GM19238 (cell line): ENCODE measurements around the gene NFATC1.
"Not testable (repeated sequence)": the region's sequence is repeated elsewhere in the genome, so short reads cannot be mapped to it uniquely, and the experiment has no call there.

Experiments
- DNase-seq: peaks from one replicate; pipeline ENCODE4 v3.0.0; 2011; ENCODE audit warnings: low spot score; ENCODE audit not compliant: insufficient read length

NFATC1 gene

GRCh38 chr18:79472176-79472575 is 76.4 kb downstream of the NFATC1 start:
- no peak for DNase-seq

DNA sequence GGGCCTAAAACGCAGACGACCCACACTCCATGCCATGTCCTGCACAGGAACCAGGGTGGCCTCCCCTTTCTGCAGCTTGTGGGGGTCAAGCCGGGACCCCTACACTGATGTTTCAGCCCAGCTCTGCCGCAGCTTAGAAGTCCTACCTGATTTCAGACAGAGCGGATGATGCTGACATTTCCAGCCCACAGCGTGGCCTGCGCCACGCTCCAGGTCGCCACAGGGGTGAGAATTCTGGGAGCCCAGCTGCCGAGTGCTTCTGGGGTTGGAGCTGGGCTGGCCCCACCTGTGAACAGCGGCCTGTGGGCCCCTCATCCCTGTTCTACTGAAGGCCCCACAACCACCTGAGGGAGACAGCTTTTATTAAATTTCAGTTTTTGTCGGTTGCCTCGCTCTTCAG is 77.2 kb downstream of the NFATC1 start:
- DNase-seq = no peak

DNA sequence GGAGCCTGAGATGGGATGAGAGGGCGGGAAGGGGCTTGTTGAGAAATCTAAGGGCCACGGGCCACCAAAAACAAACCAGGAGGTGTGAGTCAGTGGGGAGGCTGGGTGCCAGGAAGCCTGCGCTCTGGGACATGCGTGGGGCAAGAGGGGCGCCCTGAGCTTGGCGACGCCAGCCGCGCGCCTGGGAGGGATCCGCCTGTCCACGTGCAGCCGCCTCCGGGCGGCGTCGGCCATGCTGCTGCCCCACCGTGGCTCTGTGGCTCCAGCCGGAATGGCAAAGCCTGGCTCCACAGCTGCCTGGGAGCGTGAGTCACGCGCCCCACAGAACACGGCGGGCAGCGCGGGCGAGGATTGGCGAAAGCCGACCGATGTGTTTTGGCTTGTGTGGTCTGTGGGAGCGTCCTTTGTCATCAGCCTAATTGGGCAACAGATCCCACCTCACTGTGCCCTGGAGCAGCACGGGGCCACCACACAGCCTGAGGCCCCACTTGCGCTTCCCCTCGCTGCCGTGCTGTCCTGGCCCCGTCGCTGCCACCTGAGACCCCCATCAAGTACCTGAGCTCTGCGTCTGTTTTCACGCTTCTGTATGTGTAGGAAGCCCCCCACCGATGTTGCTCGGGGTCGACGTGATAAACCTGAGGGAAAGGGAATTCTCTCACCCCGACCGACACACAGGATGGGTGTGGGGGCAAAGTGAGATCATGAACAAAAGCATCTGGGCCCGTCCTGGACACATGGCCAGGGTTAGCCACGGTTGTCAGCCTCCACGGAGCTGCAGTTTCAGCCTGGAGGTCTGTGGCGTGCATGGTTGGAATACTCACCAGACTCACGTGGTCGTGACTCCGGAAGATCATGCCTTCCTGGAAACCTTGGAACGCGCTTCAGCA is 80.5 kb downstream of the NFATC1 start:
- no peak for DNase-seq

DNA sequence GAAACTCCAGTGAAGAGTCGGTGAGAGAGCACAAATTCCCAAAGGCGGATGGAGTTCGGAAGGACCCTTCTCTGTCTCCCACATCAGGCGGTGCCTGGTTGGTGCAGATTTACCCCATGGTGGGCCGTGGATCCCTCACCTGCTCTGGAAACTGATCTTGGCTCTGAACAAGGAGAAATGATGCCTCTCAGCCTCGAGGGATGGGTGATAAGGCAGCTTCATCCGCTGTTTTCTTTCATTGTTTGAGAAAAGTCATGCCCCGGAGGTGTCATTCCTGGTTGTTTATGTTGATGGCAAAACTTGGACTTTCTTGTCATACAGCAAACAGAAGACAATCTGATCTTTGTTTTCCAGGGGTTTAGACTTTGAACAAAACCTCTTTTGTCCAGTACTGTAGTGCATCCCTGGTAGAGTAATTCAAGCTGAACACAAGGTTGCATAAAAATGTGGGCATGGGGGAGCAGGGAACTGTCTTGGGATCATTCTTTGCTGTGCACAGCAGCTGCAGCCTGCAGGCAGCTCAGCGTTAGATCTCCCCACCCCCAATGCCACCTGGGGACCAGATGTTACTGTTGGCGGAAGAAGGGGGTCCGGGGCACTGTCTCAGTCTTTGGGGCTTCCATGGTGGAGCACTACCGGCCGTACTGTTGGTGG is 81.3 kb downstream of the NFATC1 start:
- DNase-seq = no peak

- no peak for DNase-seq
These were observed 82.2 kb downstream of the NFATC1 start for GRCh38 chr18:79477711-79478483.

DNA sequence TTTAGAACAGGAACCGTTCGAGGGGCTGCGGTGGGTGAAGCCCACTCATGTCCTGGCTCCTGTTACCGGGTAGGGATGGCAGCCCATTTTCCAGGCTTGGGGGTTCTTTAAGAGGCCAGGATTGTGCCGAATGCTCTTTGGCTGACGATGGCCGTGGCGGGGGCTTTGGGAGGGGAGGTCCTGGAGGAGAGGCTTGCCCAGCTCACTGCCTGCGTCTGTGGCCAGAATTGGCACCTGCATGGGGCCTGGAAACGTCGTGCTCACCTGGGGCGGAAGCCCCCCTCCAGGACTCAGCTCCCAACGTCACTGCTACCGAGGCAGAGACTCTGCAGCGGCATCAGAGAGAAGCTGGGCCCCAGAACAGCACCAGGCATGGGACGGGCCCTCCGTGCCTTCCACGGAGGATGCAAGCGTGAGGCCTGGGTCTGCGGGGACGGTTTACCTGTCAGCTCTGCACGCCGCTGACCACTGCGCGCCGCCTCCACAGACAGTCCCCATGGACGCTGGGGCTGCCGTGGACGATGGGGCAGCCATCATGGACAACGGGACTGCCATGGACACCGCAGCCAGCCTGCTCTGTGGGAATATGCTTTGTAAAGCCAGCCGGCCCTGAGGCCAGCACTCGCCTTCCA is 82.9 kb downstream of the NFATC1 start:
- no peak for DNase-seq

- DNase-seq = no peak
These were observed 83.5 kb downstream of the NFATC1 start for GRCh38 chr18:79479116-79479760.

DNA sequence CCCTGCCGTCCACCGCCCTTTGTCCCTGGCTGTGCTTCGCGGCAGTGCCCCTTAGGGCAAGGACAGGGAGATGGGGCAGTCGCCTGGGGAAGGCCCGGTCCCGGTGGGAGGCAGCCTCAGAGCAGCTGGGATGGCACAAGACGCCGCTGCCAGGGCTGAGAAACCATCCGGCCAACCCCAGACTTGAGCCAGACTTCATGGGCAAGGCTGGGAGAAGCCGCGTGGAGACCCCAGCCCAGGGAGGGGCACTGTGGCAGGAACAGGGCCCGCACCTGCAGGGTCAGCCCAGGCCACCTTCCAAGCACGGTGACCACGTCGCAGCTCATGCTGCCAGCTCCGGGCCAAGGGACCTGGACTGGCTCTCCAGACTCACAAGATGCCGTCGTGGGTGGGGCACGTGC is 84.0 kb downstream of the NFATC1 start:
- DNase-seq = no peak

GRCh38 chr18:79480171-79481045 is 84.7 kb downstream of the NFATC1 start:
- DNase-seq = no peak

GRCh38 chr18:79481046-79481790 is 85.5 kb downstream of the NFATC1 start:
- no peak for DNase-seq

- DNase-seq = not testable (repeated sequence)
These were observed 87.7 kb downstream of the NFATC1 start for GRCh38 chr18:79483393-79483792.

DNA sequence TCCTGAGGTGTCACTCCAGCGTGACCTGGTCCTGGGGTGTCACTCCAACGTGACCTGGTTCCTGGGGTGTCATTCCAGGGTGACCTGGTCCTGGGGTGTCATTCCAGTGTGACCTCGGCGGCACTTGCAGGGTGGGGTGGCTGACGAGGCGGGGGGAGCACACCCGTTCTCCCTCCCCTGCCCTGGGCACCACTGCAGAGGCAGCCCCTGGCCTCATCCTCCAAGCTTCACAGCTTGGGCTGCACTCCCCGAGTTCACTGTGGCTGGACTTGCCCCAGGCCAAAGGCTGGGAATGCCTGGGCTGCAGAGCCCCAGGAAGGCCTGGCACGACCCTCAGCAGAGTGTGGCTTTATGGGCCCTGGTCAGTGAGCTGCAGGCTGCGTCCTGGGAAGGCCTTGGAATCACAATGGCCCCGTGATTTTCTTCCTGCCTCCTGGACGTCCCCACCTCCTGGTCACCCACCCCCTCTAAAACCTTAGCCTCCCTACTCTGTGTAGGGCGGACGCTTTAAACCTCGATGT is 88.3 kb downstream of the NFATC1 start:
- no peak for DNase-seq

- no peak for DNase-seq
These were observed 89.2 kb downstream of the NFATC1 start for GRCh38 chr18:79484661-79485621.

- no peak for DNase-seq
These were observed 90.1 kb downstream of the NFATC1 start for GRCh38 chr18:79485788-79486355.

DNA sequence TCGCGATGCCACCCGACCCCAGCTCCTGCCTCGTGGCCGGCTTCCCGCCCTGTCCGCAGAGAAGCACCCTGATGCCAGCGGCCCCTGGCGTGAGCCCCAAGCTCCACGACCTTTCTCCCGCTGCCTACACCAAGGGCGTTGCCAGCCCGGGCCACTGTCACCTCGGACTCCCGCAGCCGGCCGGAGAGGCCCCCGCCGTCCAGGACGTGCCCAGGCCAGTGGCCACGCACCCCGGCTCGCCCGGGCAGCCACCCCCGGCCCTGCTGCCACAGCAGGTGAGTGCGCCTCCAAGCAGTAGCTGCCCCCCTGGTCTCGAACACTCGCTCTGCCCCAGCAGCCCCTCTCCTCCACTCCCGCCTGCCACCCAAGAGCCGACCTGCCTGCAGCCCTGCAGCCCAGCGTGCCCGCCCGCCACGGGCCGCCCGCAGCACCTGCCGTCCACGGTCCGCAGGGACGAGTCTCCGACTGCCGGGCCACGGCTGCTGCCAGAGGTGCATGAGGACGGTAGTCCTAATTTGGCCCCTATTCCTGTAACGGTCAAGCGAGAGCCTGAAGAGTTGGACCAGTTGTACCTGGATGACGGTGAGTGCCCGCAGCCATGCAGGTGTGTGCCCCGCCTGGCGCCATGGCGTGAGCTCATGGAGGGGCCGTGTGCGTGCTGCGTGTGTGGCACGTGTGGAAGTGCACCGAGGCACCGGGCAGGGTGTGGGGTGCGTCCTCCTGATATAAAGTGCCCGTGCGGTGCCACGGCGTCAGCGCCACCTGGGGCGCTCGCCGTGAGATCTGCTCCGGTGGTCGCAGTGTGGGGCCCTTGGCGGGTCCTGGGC is 90.8 kb downstream of the NFATC1 start:
- DNase-seq = no peak

DNA sequence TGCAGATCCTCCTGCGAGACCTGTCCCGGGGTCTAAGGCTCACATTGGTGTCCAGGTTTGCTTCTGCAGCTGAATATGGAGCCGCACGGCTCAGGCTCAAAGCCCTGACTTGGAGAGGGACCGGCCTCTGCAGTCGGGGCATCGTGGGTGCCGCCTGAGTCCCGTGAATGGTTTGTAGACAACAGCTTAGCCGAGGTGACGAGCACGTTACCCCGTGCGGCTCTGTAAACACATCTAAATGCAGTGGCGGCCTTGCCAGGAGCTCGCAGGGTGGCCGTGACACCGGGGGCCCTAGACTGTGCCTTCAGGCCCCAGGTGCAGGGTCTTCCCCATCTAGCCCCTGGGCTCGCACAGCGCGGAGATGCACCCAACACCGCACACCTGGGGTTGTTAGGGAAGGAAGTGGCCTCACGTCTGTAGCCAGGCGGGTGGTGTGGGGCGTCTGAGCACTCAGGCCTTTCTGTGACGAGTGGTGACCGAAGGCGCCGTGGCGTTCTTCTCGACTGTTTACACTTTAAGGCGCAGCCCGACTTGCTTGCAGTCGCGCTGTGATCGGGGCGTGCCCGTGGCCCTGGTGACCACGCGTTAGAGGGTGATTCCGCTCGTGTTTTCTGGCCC is 91.6 kb downstream of the NFATC1 start:
- no peak for DNase-seq
